ENCODE data around the gene FBXL7. TPM values are rescaled to one million over a fixed set of nuclear protein-coding genes. Genes with fewer than 3 reads are reported as not detected.

FBXL7 gene
- total and polyA plus RNA-seq, 2 experiments from 2014 or later = 4.5 to 15.2 TPM

DNA sequence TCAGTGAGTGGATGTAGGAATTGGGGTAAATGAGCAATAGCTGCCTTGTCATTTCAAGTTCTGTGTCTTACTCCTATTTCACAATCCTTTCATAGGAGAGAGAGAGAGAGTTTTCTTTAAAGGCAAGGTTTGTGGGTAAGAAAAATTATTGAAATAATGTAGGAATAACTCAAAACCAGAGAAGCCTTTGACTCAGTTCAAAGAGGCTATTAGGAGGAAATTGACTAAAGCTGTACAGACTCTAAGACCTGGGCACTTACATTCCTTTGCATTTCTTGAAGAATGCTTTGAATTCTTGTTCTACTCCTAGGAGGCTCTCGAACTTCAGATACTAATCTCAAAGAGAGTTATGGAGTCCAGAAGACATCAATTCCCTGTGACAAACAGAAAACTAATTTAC, 257.1 kb downstream of the FBXL7 start (continued):
- TF ChIP-seq, protein P1, sequence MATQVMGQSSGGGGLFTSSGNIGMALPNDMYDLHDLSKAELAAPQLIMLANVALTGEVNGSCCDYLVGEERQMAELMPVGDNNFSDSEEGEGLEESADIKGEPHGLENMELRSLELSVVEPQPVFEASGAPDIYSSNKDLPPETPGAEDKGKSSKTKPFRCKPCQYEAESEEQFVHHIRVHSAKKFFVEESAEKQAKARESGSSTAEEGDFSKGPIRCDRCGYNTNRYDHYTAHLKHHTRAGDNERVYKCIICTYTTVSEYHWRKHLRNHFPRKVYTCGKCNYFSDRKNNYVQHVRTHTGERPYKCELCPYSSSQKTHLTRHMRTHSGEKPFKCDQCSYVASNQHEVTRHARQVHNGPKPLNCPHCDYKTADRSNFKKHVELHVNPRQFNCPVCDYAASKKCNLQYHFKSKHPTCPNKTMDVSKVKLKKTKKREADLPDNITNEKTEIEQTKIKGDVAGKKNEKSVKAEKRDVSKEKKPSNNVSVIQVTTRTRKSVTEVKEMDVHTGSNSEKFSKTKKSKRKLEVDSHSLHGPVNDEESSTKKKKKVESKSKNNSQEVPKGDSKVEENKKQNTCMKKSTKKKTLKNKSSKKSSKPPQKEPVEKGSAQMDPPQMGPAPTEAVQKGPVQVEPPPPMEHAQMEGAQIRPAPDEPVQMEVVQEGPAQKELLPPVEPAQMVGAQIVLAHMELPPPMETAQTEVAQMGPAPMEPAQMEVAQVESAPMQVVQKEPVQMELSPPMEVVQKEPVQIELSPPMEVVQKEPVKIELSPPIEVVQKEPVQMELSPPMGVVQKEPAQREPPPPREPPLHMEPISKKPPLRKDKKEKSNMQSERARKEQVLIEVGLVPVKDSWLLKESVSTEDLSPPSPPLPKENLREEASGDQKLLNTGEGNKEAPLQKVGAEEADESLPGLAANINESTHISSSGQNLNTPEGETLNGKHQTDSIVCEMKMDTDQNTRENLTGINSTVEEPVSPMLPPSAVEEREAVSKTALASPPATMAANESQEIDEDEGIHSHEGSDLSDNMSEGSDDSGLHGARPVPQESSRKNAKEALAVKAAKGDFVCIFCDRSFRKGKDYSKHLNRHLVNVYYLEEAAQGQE (IDR thresholded peaks at IDR 0.05; ENCODE audit: unreplicated experiment) = no peak
- TF ChIP-seq STAT1 (IDR thresholded peaks at IDR 0.05; ENCODE audit: unreplicated experiment) = no peak

DNA sequence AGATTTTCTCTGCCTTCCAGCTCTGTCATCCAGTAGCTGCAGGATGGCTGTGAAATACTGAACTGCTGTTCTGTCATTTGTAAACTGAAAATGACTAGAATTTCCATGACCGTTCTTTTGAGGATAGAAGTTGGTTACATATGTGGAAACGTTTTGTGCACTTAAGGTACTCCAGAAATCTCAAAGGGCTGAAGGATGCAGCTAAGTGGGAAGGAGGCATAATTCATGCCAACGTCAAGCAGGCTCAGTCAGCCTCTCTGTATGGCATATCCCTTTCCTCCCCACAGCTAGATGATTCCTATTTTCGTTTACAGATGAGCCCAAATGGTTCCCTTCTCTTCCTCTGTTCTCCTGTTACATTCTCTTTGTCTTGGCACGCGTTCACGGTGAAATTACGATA, 257.6 kb downstream of the FBXL7 start:
- Histone ChIP-seq H3K9me2 (ENCODE audit: insufficient read depth) (no peaks in the 10 kb centered on the region), H3K36me3 (ENCODE audit: insufficient read depth) (no peaks in the 10 kb centered on the region), H3K4me3 (no peak overlapping the region), H3F3A (replicated peaks; ENCODE audit: low read depth) (no peaks in the 10 kb centered on the region), H3K27me3 (ENCODE audit: insufficient read depth) (no peaks in the 10 kb centered on the region), H3K4me1 (ENCODE audit: insufficient read depth) (peaks cover 9% of the 10 kb centered on the region; the same call in 1 of the 2 replicates), H3K27ac (ENCODE audit: low read depth) (no peak overlapping the region), H3K4me2 (no peak overlapping the region), H4K20me1 (replicated peaks; ENCODE audit: insufficient read depth) (no peaks in the 10 kb centered on the region), H2AFZ (no peak overlapping the region), H3K79me2 (replicated peaks; ENCODE audit: insufficient read depth) (0 out of 2 replicates have a peak, but pooled peaks cover 9% of the 10 kb centered on the region)
- Mint-ChIP-seq H3K27me3 (ENCODE audit: insufficient read depth, low read depth, poor library complexity) (no peaks in the 10 kb centered on the region), H3K9me3 (no peaks in the 10 kb centered on the region), H3K4me3 (no peak overlapping the region), H3K4me1 (peaks cover 11% of the 10 kb centered on the region; the same call in 2 of the 3 replicates), H3K36me3 (ENCODE audit: low read depth) (no peaks in the 10 kb centered on the region), H3K27ac (no peak overlapping the region)
- ATAC-seq = no peak
- DNase-seq (ENCODE audit: low spot score) = no peak
- TF ChIP-seq EZH2phosphoT487 (IDR thresholded peaks at IDR 0.05; ENCODE audit: unreplicated experiment) = no peak
- no peak for TF ChIP-seq JUNB (IDR thresholded peaks at IDR 0.05; ENCODE audit: unreplicated experiment)
- TF ChIP-seq, protein P1 (IDR thresholded peaks at IDR 0.05; ENCODE audit: unreplicated experiment) = no peak
- TF ChIP-seq NANOG (IDR thresholded peaks at IDR 0.05; ENCODE audit: borderline replicate concordance) = no peak
- no peak for TF ChIP-seq ZNF331 (CRISPR knock-in tag; IDR thresholded peaks at IDR 0.05; ENCODE audit: low read depth)
- no peak for TF ChIP-seq EZH2 (IDR thresholded peaks at IDR 0.05; ENCODE audit: low read depth, unreplicated experiment)
- TF ChIP-seq CREB1 (CRISPR knock-in tag; IDR thresholded peaks at IDR 0.05; ENCODE audit: low read depth) = no peak
- TF ChIP-seq, protein P2, sequence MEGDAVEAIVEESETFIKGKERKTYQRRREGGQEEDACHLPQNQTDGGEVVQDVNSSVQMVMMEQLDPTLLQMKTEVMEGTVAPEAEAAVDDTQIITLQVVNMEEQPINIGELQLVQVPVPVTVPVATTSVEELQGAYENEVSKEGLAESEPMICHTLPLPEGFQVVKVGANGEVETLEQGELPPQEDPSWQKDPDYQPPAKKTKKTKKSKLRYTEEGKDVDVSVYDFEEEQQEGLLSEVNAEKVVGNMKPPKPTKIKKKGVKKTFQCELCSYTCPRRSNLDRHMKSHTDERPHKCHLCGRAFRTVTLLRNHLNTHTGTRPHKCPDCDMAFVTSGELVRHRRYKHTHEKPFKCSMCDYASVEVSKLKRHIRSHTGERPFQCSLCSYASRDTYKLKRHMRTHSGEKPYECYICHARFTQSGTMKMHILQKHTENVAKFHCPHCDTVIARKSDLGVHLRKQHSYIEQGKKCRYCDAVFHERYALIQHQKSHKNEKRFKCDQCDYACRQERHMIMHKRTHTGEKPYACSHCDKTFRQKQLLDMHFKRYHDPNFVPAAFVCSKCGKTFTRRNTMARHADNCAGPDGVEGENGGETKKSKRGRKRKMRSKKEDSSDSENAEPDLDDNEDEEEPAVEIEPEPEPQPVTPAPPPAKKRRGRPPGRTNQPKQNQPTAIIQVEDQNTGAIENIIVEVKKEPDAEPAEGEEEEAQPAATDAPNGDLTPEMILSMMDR (conservative IDR thresholded peaks at IDR 0.05; ENCODE audit: low read depth in 2 of 2) = no peak
- no peak for TF ChIP-seq ZNF114 (CRISPR knock-in tag; IDR thresholded peaks at IDR 0.05)
